Kidney epithelial cell (primary cell): ENCODE data around the gene BTK. TPM values are rescaled to one million over a fixed set of nuclear protein-coding genes. Genes with fewer than 3 reads are reported as not detected.
A peak's percentile ranks its signal among the peaks of the same experiment; 100 is the strongest.

ENCODE experiments used
- DNase-seq: peaks from one replicate; pipeline ENCODE4 v3.0.0-alpha.2; 2010; ENCODE audit warnings: low read depth
- H3K27me3 ChIP-seq: 2 replicates; pipeline ENCODE4 v1.6.0; 2011; ENCODE audit warnings: low read length; ENCODE audit not compliant: control insufficient read depth, insufficient read depth
- H3K36me3 ChIP-seq: 2 replicates; pipeline ENCODE4 v1.5.1; 2011; ENCODE audit warnings: low read length; ENCODE audit not compliant: control insufficient read depth, insufficient read depth
- H3K4me3 ChIP-seq: 2 replicates; pipeline ENCODE4 v1.5.1; 2011; ENCODE audit warnings: low read depth, mild to moderate bottlenecking, control low read depth, low read length
- CTCF ChIP-seq: IDR thresholded peaks from 2 replicates; pipeline ENCODE4 v1.5.1; 2011; ENCODE audit warnings: mild to moderate bottlenecking, moderate library complexity, low read length, control low read depth, inconsistent platforms; ENCODE audit not compliant: insufficient read depth, poor library complexity, severe bottlenecking
- total RNA-seq: library from RNA; depleted of rRNA; stranded (reverse); fragments of >200 nt; gene quantifications from 2 replicates; pipeline ENCODE4 v1.2.3, GENCODE V29; 2015

BTK gene
- total RNA-seq, 1 donor from 2014 or later: not detected

- no peak for TF ChIP-seq CTCF
- DNase-seq: no peak
- no peaks in the 10 kb centered on the region for H3K27me3 ChIP-seq
- H3K36me3 ChIP-seq: no peaks in the 10 kb centered on the region
- H3K4me3 ChIP-seq: peak overlapping the region; percentile 49
These were observed 32.2 kb upstream of the BTK start for GRCh38 chrX:101417981-101418841.

- no peak for DNase-seq
- Histone ChIP-seq H3K36me3 (no peaks in the 10 kb centered on the region), H3K27me3 (no peaks in the 10 kb centered on the region), H3K4me3 (no peak overlapping the region)
- no peak for TF ChIP-seq CTCF
These were observed 31.2 kb upstream of the BTK start for GRCh38 chrX:101417190-101417589.

GRCh38 chrX:101416691-101417090 is 30.7 kb upstream of the BTK start:
- DNase-seq: no peak
- Histone ChIP-seq H3K36me3 (no peaks in the 10 kb centered on the region), H3K4me3 (no peak overlapping the region), H3K27me3 (no peaks in the 10 kb centered on the region)
- no peak for TF ChIP-seq CTCF

GRCh38 chrX:101415180-101416145 is 29.5 kb upstream of the BTK start:
- Histone ChIP-seq H3K27me3 (no peaks in the 10 kb centered on the region), H3K36me3 (no peaks in the 10 kb centered on the region), H3K4me3 (no peak overlapping the region)
- TF ChIP-seq CTCF: peak; percentile 69
- peak; percentile 39 for DNase-seq

- Histone ChIP-seq H3K4me3 (no peak overlapping the region), H3K27me3 (no peaks in the 10 kb centered on the region), H3K36me3 (no peaks in the 10 kb centered on the region)
- no peak for DNase-seq
- TF ChIP-seq CTCF: no peak
These were observed 26.0 kb upstream of the BTK start for GRCh38 chrX:101411984-101412383.
